ENCODE measurements around the gene PRKCA. TPM values are rescaled to one million over a fixed set of nuclear protein-coding genes. Genes with fewer than 3 reads are reported as not detected.
"Not testable (repeated sequence)": the region's sequence is repeated elsewhere in the genome, so short reads cannot be mapped to it uniquely, and the experiment has no call there.

The PRKCA gene
- total RNA-seq, 1 donor from 2014 or later = 5.4 TPM

DNA sequence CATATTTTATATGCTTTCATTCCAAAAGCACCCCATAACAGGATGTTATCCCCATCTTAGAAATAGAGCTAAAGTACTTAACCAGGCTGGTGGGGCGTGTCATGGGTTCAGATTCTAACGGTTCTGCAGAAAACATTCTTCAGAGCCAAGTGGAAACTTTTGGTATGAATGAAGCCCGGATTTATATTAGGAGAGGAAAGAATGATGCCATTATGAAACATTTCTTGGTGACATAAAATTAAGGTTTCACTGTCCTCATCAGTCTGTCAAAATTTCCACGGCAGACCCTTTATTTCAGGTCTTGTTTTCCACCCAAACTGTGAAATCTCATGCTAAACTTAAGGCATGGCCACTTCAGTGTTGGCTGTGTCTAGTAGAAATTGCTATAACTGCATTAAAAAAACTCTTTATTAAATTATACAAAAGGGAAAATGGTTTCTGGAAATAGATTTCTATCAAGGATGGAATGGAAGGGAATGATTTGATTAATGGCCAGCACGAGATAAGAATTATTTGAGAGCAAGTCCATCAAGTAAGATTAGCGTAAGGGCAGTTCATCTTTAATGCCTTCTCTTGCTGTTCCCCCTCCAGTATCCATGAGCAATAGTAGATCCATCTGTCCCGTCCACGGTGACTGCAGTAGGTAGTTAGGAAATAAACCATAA, 11.7 kb downstream of the PRKCA start:
- ATAC-seq (ENCODE audit: poor library complexity) (no peak), DNase-seq (no peak)
- intact Hi-C loops (cut with DNase I) = no loop called here

DNA sequence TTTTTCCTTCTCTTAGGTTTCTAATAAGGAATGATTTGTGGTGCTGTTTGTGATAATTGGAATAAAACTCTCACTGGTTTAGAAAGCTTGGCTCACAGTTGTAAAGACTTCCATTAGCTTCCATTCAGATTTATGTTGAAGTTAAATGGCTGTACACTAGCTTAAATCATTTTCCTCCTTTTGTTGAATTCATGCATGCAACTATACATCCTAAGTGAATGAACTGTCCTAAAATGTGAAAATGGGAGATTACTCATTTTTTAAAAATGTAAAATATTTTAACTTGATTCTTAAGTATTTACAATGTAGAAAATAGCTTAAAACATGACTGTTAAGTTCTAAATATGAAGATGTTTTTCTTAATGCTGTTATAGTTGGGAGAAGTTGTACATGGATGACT, 15.2 kb downstream of the PRKCA start:
- ATAC-seq (ENCODE audit: poor library complexity) = no peak
- intact Hi-C loops (cut with DNase I) = no loop called here
- DNase-seq = no peak

DNA sequence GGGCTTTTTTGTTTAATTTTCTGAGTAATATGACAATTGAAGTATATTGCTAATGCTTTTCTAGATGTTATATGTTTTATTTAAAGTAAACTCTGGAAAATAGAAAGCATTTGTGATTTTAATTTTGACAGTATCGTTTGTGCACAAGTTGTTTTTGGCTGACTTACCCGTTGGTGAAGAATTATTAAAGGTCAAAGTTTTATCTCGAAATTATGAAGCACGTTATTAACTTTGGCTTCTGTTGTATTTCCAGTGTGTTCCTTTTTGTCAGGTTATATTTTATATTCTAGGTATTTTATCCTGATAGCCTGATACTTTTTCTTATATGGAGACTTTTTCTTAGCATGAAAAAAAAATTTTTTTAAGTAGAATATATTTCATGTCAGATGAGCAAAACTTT, 16.8 kb downstream of the PRKCA start:
- DNase-seq (no peak), ATAC-seq (ENCODE audit: poor library complexity) (no peak)
- intact Hi-C loops (cut with DNase I) = no loop called here

DNA sequence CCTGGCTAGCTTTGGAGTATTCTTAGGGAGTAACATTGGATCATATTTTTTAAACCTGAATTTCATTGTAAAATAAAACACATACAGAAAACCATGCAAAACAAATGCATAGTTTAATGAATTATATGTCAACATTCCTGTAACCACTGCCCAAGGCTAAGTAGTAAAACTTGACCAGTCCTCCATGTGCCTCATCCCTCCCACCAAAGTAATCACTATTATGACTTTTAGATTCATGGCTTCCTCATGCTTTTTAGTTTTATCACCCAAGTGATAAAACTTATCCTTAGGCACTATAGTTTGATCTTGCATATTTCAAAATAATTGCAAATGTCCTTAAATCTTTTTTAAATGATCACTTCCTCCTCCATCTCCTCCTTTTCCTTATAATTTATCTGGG, 20.4 kb downstream of the PRKCA start:
- ATAC-seq (ENCODE audit: poor library complexity) (no peak), DNase-seq (no peak)
- intact Hi-C loops (cut with DNase I) = no loop called here

GRCh38 chr17:66324381-66325004, 22.1 kb downstream of the PRKCA start:
- intact Hi-C loops (cut with DNase I); DNase-seq; ATAC-seq (ENCODE audit: poor library complexity): not testable (repeated sequence)

DNA sequence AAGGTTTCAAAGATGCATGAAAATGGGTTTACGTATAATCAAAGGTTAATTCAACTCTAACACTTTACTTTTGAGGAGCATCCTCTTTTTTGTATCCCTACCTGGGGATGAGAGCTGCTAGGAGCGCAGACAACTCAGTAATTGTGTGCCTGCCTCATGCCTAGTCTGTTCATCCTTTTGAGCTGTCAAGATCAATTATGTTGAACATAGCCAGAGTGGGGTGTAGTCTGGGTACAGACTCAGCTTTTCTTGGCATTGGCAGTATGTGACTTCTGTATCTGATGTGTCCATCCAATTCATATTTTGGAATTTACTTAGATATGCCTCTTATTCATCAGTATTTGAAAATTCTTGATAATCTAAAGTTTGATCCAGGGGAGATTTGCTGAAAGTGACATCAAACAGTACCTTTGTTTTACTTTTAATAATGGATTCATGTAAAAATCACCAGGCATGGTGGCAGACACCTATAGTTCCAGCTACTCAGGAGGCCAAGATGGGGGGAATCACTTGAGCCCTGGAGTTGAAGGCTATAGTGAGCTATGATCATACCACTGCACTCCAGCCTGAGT, 24.1 kb downstream of the PRKCA start:
- ATAC-seq (ENCODE audit: poor library complexity) (no peak), DNase-seq (no peak)
- intact Hi-C loops (cut with DNase I) = no loop called here

- intact Hi-C loops (cut with DNase I) = no loop called here
- no peak for ATAC-seq (ENCODE audit: poor library complexity)
- no peak for DNase-seq
These were observed 28.2 kb downstream of the PRKCA start for GRCh38 chr17:66330646-66331037.

- no peak for DNase-seq
- ATAC-seq (ENCODE audit: poor library complexity) = peak; percentile 55
- intact Hi-C loops (cut with DNase I) = no loop called here
These were observed 28.8 kb downstream of the PRKCA start for GRCh38 chr17:66331038-66331816.

DNA sequence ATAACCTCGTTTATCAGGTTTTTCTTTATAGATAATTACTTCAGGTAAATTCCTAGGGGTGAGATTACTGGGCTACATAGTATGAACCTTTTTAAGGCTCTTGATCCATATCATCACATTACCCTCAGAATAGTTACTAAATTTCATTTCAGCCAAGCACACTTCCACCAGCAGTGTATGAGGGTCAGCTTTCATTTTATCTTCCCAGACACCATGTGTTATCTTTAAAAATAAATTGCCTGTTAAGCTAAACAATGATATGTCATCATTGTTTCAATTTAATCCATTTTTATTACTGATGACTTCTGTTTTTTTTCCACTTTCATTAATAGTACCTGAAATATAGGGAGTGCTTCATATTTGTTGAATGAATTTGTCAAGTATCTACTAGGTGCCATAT, 33.4 kb downstream of the PRKCA start:
- no peak for ATAC-seq (ENCODE audit: poor library complexity)
- intact Hi-C loops (cut with DNase I) = no loop called here
- no peak for DNase-seq

GRCh38 chr17:66337268-66337667, 34.9 kb downstream of the PRKCA start:
- DNase-seq = no peak
- intact Hi-C loops (cut with DNase I) = no loop called here

GRCh38 chr17:66337866-66338485, 35.6 kb downstream of the PRKCA start:
- intact Hi-C loops (cut with DNase I) = no loop called here
- DNase-seq (no peak), ATAC-seq (ENCODE audit: poor library complexity) (peak; percentile 57)

More at GRCh38 chr17:66337268-66337667, 34.9 kb downstream of the PRKCA start:
- ATAC-seq (ENCODE audit: poor library complexity) = no peak

DNA sequence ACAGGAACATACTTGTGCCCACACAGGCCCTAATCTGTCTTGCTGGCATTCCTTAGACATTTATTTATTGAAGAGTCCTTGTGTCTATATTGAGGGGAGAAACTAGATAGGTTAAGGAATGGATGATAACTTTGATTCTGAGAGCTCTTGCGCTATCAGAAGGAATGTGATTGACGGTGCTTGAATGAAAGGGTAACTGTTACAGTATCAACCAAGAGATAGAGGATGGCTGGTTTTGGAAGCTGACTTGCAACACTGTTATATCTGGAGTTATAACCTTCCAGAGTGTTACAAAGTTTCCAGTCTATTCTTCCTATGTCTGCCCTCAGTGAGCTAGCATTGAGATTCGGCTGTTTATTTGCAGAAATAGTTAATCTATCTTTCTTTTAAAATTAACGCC, 36.5 kb downstream of the PRKCA start:
- no peak for DNase-seq
- intact Hi-C loops (cut with DNase I) = no loop called here
- ATAC-seq (ENCODE audit: poor library complexity) = no peak

DNA sequence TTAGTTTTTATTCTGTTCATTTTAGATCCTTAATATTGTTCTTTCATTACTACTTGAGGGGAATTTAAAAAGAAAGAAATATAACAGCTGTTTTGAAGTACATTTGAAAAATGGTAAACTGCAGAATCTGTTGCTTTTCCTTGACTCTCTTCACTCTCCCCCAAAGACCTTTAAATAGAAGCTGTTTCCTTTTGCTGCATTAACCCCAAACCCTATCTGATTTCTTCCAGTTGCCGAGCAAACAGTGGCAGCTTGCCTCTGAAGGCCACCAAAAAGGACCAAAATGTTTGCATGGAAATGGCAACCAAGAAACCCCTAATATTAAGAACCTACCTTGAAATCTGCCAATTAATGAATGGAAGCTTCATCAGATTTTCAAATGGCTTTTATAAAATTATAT, 37.1 kb downstream of the PRKCA start:
- intact Hi-C loops (cut with DNase I) = no loop called here
- DNase-seq = no peak
- no peak for ATAC-seq (ENCODE audit: poor library complexity)

DNA sequence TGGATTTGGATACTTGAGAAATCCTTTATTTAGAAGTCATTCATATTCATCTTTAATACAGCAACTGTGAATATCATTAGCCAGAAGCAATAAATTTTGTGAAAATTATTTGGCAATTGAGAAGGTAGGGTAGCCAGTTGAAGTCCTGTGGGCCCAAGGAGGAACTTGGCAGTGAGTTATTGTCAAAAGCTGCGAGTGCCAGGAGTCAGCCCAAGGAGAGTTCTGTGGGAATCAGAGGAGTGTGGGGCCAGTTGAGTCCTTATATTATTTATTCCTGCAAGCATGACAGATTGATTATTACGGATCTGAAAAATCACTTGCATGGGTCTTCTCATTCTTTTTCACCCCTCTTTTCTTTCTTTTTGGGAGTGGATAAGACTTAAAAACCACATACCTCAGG, 38.3 kb downstream of the PRKCA start:
- DNase-seq (no peak), ATAC-seq (ENCODE audit: poor library complexity) (no peak)
- intact Hi-C loops (cut with DNase I) = no loop called here

DNA sequence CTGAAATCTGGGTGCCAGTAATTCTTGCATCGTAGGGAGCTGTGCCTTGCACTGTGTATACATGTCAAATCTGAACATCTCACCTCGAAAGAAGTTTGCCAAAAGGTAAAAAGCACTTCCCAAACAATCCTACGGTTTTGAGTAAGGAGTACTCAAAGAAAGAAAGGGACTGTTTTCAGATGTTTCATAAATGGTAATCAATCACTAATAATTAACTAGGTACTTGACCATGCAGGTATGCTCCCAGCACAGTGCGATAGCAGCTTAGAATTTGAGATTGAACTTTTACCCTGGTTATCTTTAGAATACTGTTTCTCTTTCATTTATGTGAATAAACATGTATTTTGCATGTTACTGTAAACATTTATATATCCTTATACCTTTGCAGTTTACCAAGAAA, 39.0 kb downstream of the PRKCA start:
- ATAC-seq (ENCODE audit: poor library complexity) (no peak), DNase-seq (no peak)
- intact Hi-C loops (cut with DNase I) = no loop called here

GRCh38 chr17:66342263-66342662, 39.9 kb downstream of the PRKCA start:
- intact Hi-C loops (cut with DNase I); DNase-seq; ATAC-seq (ENCODE audit: poor library complexity): not testable (repeated sequence)

GRCh38 chr17:66343531-66344078, 41.2 kb downstream of the PRKCA start:
- intact Hi-C loops (cut with DNase I) = no loop called here
- no peak for DNase-seq
- ATAC-seq (ENCODE audit: poor library complexity) = no peak

DNA sequence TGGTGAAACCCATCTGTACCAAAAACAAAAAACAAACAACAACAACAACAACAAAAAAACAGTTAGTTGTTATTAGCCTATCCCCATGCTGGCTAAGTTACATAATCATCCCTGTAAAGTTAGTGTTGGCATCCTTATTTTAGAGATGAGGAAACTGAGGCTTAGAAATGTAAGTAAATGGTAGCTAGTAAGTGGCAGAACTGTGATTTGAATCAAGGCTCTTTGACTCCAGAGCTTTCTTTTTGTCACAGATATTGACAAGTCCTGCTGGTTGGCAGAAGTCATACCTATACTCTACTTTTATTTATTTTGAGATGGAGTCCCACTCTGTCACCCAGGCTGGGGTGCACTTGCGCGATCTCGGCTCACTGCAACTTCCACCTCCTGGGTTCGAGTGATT, 42.1 kb downstream of the PRKCA start:
- intact Hi-C loops (cut with DNase I) = no loop called here
- DNase-seq = no peak

DNA sequence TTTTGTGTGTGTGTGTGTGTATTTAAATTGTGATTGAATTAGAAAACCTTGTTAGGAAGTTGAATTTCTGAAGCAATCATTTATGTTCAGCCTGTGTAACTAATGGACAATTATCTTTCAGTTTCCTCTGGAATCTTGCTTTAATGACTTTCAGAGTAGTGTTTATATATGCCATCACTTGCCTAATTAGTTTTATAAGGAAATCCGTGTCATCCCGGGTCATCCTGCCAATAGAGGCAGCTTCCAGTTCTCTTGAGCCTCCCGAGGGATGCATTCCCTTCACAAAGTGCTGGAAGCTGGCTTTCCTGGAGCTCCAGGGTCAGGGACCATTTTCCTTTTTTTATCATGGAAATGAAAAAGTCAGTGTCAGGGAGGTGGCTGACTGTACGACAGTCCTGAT, 42.9 kb downstream of the PRKCA start:
- no peak for DNase-seq
- intact Hi-C loops (cut with DNase I) = no loop called here
- no peak for ATAC-seq (ENCODE audit: poor library complexity)

More for the DNA sequence above, 42.1 kb downstream of the PRKCA start:
- ATAC-seq (ENCODE audit: poor library complexity) = no peak
